ENCODE data around the gene GPR156. TPM values are rescaled to one million over a fixed set of nuclear protein-coding genes. Genes with fewer than 3 reads are reported as not detected.

The GPR156 gene
- total and polyA plus RNA-seq, 10 of the 15 experiments (the other 5 are each of a cell fraction or from before 2014, with no cell fraction given), result 0.08 to 0.15 (median 0.11) TPM; not detected in 6

DNA sequence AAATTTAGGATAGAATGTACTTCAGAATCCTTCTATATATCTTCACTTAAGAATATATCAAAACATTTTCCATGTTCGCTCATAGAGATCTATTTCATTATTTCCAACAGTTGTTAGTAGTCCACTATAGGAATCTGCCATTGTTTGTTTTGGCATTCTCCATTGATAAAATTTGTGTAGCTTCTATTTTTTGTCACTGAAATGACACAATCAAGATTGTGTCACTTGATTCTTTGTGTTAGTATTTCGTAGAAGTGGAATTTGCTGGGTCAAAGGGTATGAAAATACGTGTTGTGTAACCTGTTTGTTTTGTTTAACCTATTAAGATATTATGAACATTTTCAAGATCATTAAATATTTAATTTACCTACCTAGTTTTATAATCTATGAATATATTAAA is 15.9 kb upstream of the GPR156 start:
- Histone ChIP-seq H3K27me3 (replicated peaks in 1 of 2; ENCODE audit: control insufficient read depth in 2 of 2, insufficient read depth in 2 of 2, low read length in 1 of 2) (no peaks in the 10 kb centered on the region), H4K20me1 (ENCODE audit: control insufficient read depth, insufficient read depth) (no peaks in the 10 kb centered on the region), H3K9me3 (replicated peaks; ENCODE audit: control insufficient read depth, insufficient read depth, low read length) (no peaks in the 10 kb centered on the region), H3K27ac (ENCODE audit: control insufficient read depth, insufficient read depth) (no peak overlapping the region), H2AFZ (ENCODE audit: control insufficient read depth, low read depth, low read length) (no peak overlapping the region), H3K36me3 (ENCODE audit: control insufficient read depth in 2 of 2, insufficient read depth in 2 of 2, low read length in 1 of 2) (no peaks in the 10 kb centered on the region), H3K79me2 (ENCODE audit: control insufficient read depth, insufficient read depth, low read length) (no peaks in the 10 kb centered on the region), H3K4me3 (no peak overlapping the region), H3K9ac (ENCODE audit: control insufficient read depth, insufficient read depth, low read length) (no peak overlapping the region), H3K4me1 (ENCODE audit: control insufficient read depth, insufficient read depth, low read length) (no peaks in the 10 kb centered on the region), H3K4me2 (ENCODE audit: control insufficient read depth, insufficient read depth) (no peak overlapping the region)
- RAD21 ChIA-PET (ENCODE audit: unreplicated experiment), result no interaction called here
- SMC1A ChIA-PET (ENCODE audit: uncharacterized antibody, unreplicated experiment), result interaction anchor here (1.2 kb wide), 2 partner anchors 36 to 117 kb away, joined by 4 to 12 read pairs; no protein-coding TSS in a partner anchor
- intact Hi-C loops (cut with micrococcal nuclease; ENCODE audit: unreplicated experiment) (no loop called here), in situ Hi-C loops (cut with MboI) (no loop called here)
- POLR2A ChIA-PET, result no interaction called here
- no TSS peak for BruUV-seq (replicated peaks)
- DNase-seq (ENCODE audit: low read depth, low spot score) (no peak), ATAC-seq (no peak), FAIRE-seq (no peak)
- WGBS (ENCODE audit: insufficient coverage, insufficient replicate concordance, low lambda C conversion rate, missing lambda C conversion rate), result 44% methylated on average over 3 of the region's 3 CpGs
- CTCF ChIA-PET, result interaction anchor here (1.5 to 1.6 kb wide), 2 partner anchors 8 to 19 kb away, joined by 3 to 4 read pairs; no protein-coding TSS in a partner anchor
- TF ChIP-seq NKRF (conservative IDR thresholded peaks at IDR 0.05) (no peak), YY1 (IDR thresholded peaks at IDR 0.05; ENCODE audit: low read depth, low read length) (no peak), SREBF2 (IDR thresholded peaks at IDR 0.05; ENCODE audit: low read length) (no peak), FOXK2 (IDR thresholded peaks at IDR 0.05) (no peak), ELK1 (IDR thresholded peaks at IDR 0.05; ENCODE audit: low read depth, low read length) (no peak), SMAD5 (IDR thresholded peaks at IDR 0.05; ENCODE audit: low read depth) (no peak), IRF4 (IDR thresholded peaks at IDR 0.05; ENCODE audit: low read depth, low read length) (no peak), BACH1 (IDR thresholded peaks at IDR 0.05; ENCODE audit: borderline replicate concordance) (no peak), MXI1 (IDR thresholded peaks at IDR 0.05; ENCODE audit: low read depth, low read length) (no peak), ZNF24 (IDR thresholded peaks at IDR 0.05) (no peak), LARP7 (IDR thresholded peaks at IDR 0.05) (no peak), RB1 (IDR thresholded peaks at IDR 0.05; ENCODE audit: borderline replicate concordance) (no peak), BCLAF1 (IDR thresholded peaks at IDR 0.05) (no peak), HCFC1 (IDR thresholded peaks at IDR 0.05; ENCODE audit: low read length) (no peak), SUZ12 (IDR thresholded peaks at IDR 0.05; ENCODE audit: unreplicated experiment) (no peak), NRF1 (conservative IDR thresholded peaks at IDR 0.05; ENCODE audit: low read depth, low read length) (no peak), JUNB (IDR thresholded peaks at IDR 0.05) (no peak), ATF7 (IDR thresholded peaks at IDR 0.05; ENCODE audit: low read depth) (no peak), PML (IDR thresholded peaks at IDR 0.05; ENCODE audit: low read length) (no peak)
- TF ChIP-seq, protein P1, sequence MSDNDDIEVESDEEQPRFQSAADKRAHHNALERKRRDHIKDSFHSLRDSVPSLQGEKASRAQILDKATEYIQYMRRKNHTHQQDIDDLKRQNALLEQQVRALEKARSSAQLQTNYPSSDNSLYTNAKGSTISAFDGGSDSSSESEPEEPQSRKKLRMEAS (IDR thresholded peaks at IDR 0.05; ENCODE audit: low read depth, low read length), result no peak

Measured in GM12878 (cell line).